Measurements from ENCODE around the gene CCDC47. TPM values are rescaled to one million over a fixed set of nuclear protein-coding genes. Genes with fewer than 3 reads are reported as not detected.

Gene CCDC47
- total RNA-seq, 1 donor = 77.1 TPM

GRCh38 chr17:63752707-63753106 is 20.7 kb downstream of the CCDC47 start:
- H3K36me3 ChIP-seq (ENCODE audit: insufficient read depth, low read length) = peaks cover 74% of the 10 kb centered on the region
- H3K9me3 ChIP-seq (ENCODE audit: low read depth, low read length) = no peaks in the 10 kb centered on the region
- DNase-seq (ENCODE audit: insufficient read length, low spot score, missing footprints) = no peak

GRCh38 chr17:63751806-63752205 is 21.6 kb downstream of the CCDC47 start:
- H4K20me1 ChIP-seq (ENCODE audit: insufficient read depth, low read length) = no peaks in the 10 kb centered on the region
- no peaks in the 10 kb centered on the region for H3K27me3 ChIP-seq (ENCODE audit: insufficient read depth, low read length)
- no peak for DNase-seq (ENCODE audit: insufficient read length, low spot score, missing footprints)
- TF ChIP-seq CTCF (IDR thresholded peaks at IDR 0.05; ENCODE audit: extremely low read depth, low read depth, low read length) = no peak
- H3K9me3 ChIP-seq (ENCODE audit: low read depth, low read length) = no peaks in the 10 kb centered on the region
- H2AFZ ChIP-seq (ENCODE audit: low read length) = no peak overlapping the region
- peaks cover 68% of the 10 kb centered on the region for H3K36me3 ChIP-seq (ENCODE audit: insufficient read depth, low read length)
- H3K79me2 ChIP-seq (ENCODE audit: insufficient read depth, low read length) = no peaks in the 10 kb centered on the region
- H3K4me1 ChIP-seq (ENCODE audit: insufficient read depth, low read length) = no peaks in the 10 kb centered on the region
- no peak overlapping the region for H3K4me3 ChIP-seq (ENCODE audit: insufficient read depth, low read length)
- H3K4me2 ChIP-seq (ENCODE audit: insufficient read depth, low read length) = no peak overlapping the region
- no peak overlapping the region for H3K27ac ChIP-seq (ENCODE audit: low read depth, low read length)

More at GRCh38 chr17:63752707-63753106, 20.7 kb downstream of the CCDC47 start:
- H3K27me3 ChIP-seq (ENCODE audit: insufficient read depth, low read length) = no peaks in the 10 kb centered on the region
- no peaks in the 10 kb centered on the region for H4K20me1 ChIP-seq (ENCODE audit: insufficient read depth, low read length)
- H3K27ac ChIP-seq (ENCODE audit: low read depth, low read length) = no peak overlapping the region
- no peak for TF ChIP-seq CTCF (IDR thresholded peaks at IDR 0.05; ENCODE audit: extremely low read depth, low read depth, low read length)
- H3K4me1 ChIP-seq (ENCODE audit: insufficient read depth, low read length) = no peaks in the 10 kb centered on the region
- H3K79me2 ChIP-seq (ENCODE audit: insufficient read depth, low read length) = peaks cover under 1% of the 10 kb centered on the region
- H3K4me3 ChIP-seq (ENCODE audit: insufficient read depth, low read length) = no peak overlapping the region
- no peak overlapping the region for H3K4me2 ChIP-seq (ENCODE audit: insufficient read depth, low read length)
- no peak overlapping the region for H2AFZ ChIP-seq (ENCODE audit: low read length)

- H3K79me2 ChIP-seq (ENCODE audit: insufficient read depth, low read length) = peaks cover 34% of the 10 kb centered on the region
- DNase-seq (ENCODE audit: insufficient read length, low spot score, missing footprints) = peak; percentile 98
- H3K9me3 ChIP-seq (ENCODE audit: low read depth, low read length) = no peaks in the 10 kb centered on the region
- H3K27ac ChIP-seq (ENCODE audit: low read depth, low read length) = peak within 1 kb of the TSS; percentile 83
- no peaks in the 10 kb centered on the region for H3K27me3 ChIP-seq (ENCODE audit: insufficient read depth, low read length)
- peaks cover 12% of the 10 kb centered on the region for H3K36me3 ChIP-seq (ENCODE audit: insufficient read depth, low read length)
- H3K4me1 ChIP-seq (ENCODE audit: insufficient read depth, low read length) = peaks cover 15% of the 10 kb centered on the region
- H2AFZ ChIP-seq (ENCODE audit: low read length) = peak within 1 kb of the TSS; percentile 91
- no peaks in the 10 kb centered on the region for H4K20me1 ChIP-seq (ENCODE audit: insufficient read depth, low read length)
- H3K4me3 ChIP-seq (ENCODE audit: insufficient read depth, low read length) = peak within 1 kb of the TSS; percentile 98
- no peak for TF ChIP-seq CTCF (IDR thresholded peaks at IDR 0.05; ENCODE audit: extremely low read depth, low read depth, low read length)
- peak within 1 kb of the TSS; percentile 97 for H3K4me2 ChIP-seq (ENCODE audit: insufficient read depth, low read length)
These were observed 31.8 kb downstream of the CCDC47 start, which contains the start of gene STRADA for GRCh38 chr17:63741408-63742173. TSS of gene STRADA (minus strand) at chr17:63741799. CDS start at chr17:63728369, 13,430 bp downstream.

GRCh38 chr17:63741143-63741407 is 32.3 kb downstream of the CCDC47 start:
- H3K9me3 ChIP-seq (ENCODE audit: low read depth, low read length) = no peaks in the 10 kb centered on the region
- H3K4me2 ChIP-seq (ENCODE audit: insufficient read depth, low read length) = peak overlapping the region; percentile 97
- no peak for TF ChIP-seq CTCF (IDR thresholded peaks at IDR 0.05; ENCODE audit: extremely low read depth, low read depth, low read length)
- H3K4me1 ChIP-seq (ENCODE audit: insufficient read depth, low read length) = peaks cover 15% of the 10 kb centered on the region
- H3K27ac ChIP-seq (ENCODE audit: low read depth, low read length) = peak overlapping the region; percentile 83
- no peaks in the 10 kb centered on the region for H4K20me1 ChIP-seq (ENCODE audit: insufficient read depth, low read length)
- H2AFZ ChIP-seq (ENCODE audit: low read length) = peak overlapping the region; percentile 90
- no peak for DNase-seq (ENCODE audit: insufficient read length, low spot score, missing footprints)
- peak overlapping the region; percentile 98 for H3K4me3 ChIP-seq (ENCODE audit: insufficient read depth, low read length)
- H3K36me3 ChIP-seq (ENCODE audit: insufficient read depth, low read length) = peaks cover 7% of the 10 kb centered on the region
- H3K79me2 ChIP-seq (ENCODE audit: insufficient read depth, low read length) = peaks cover 34% of the 10 kb centered on the region
- no peaks in the 10 kb centered on the region for H3K27me3 ChIP-seq (ENCODE audit: insufficient read depth, low read length)
